ENCODE measurements around the gene CTNNB1.

- TF ChIP-seq ATF3 (IDR thresholded peaks at IDR 0.05; ENCODE audit: insufficient read depth, low read depth, low read length) (no peak), CEBPB (IDR thresholded peaks at IDR 0.05; ENCODE audit: low read depth, low read length) (no peak), NANOG (IDR thresholded peaks at IDR 0.05; ENCODE audit: insufficient read depth, low read depth, low read length, poor library complexity, severe bottlenecking) (no peak), RNF2 (IDR thresholded peaks at IDR 0.05; ENCODE audit: borderline replicate concordance, low read depth, low read length, missing control alignments, poor library complexity, severe bottlenecking) (no peak), POLR2AphosphoS5 (IDR thresholded peaks at IDR 0.05; ENCODE audit: low read depth, low read length) (peak; percentile 21; the same call in 1 of the 2 replicates), POU5F1 (IDR thresholded peaks at IDR 0.05; ENCODE audit: low read depth, low read length) (no peak), SIN3A (conservative IDR thresholded peaks at IDR 0.05 in 1 of 2, IDR thresholded peaks at IDR 0.05 in 1 of 2; ENCODE audit: low read depth in 1 of 2, low read length in 2 of 2) (no peak)
Measured at GRCh38 chr3:41202834-41203345, 3.6 kb downstream of the CTNNB1 start.

Measured in H1 (cell line).